Bronchial epithelial cell (primary cell): ENCODE data around the gene CEACAM4. TPM values are rescaled to one million over a fixed set of nuclear protein-coding genes. Genes with fewer than 3 reads are reported as not detected.

Experiments
- DNase-seq: peaks from one replicate; pipeline ENCODE4 v3.0.0-alpha.2; 2010; ENCODE audit warnings: low read depth
- FAIRE-seq: peaks from 2 replicates; lab custom pipeline; 2011; peaks lifted over from hg19 to GRCh38; lab: Jason Lieb, UNC
- H3K27me3 ChIP-seq: 2 replicates; pipeline ENCODE4 v1.5.1; 2011; ENCODE audit warnings: low read length; ENCODE audit not compliant: control insufficient read depth, insufficient read depth
- H3K36me3 ChIP-seq: 2 replicates; pipeline ENCODE4 v1.5.1; 2011; ENCODE audit warnings: low read length; ENCODE audit not compliant: control insufficient read depth, insufficient read depth
- H3K4me3 ChIP-seq: 2 replicates; pipeline ENCODE4 v1.5.1; 2011; ENCODE audit warnings: mild to moderate bottlenecking, low read depth, low read length, control low read depth
- total RNA-seq: library from RNA; depleted of rRNA; stranded (reverse); fragments of >200 nt; gene quantifications from 2 replicates; pipeline ENCODE4 v1.2.1, GENCODE V29; 2014
- TF ChIP-seq, protein P1 (sequence below): IDR thresholded peaks from 2 replicates; pipeline ENCODE4 v1.5.1; 2011; ENCODE audit warnings: mild to moderate bottlenecking, moderate library complexity, low read length, control low read depth, inconsistent platforms; ENCODE audit not compliant: insufficient read depth, severe bottlenecking

The CEACAM4 gene
- total RNA-seq, 1 donor from 2014 or later = not detected

DNA sequence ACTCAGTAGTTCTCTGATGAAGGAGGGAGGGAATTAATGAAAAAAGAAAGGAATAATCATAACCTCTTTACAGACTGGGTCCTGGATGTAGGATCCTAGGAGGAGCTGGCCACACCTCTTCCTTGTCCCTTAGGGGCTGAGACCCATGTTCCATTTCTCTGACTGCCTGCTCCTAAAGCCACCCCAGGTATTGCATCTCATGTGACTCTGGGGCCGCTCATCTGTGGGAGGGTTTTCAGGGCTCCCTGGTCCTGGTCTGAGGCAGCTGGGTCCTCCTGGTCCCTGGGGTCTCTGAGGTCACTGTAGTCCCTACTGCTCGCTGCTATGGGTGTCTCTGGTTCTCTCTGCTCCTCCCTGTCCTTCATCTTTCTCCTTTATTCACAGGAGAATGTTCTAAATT lies 48.0 kb downstream of the CEACAM4 start:
- FAIRE-seq = no peak

DNA sequence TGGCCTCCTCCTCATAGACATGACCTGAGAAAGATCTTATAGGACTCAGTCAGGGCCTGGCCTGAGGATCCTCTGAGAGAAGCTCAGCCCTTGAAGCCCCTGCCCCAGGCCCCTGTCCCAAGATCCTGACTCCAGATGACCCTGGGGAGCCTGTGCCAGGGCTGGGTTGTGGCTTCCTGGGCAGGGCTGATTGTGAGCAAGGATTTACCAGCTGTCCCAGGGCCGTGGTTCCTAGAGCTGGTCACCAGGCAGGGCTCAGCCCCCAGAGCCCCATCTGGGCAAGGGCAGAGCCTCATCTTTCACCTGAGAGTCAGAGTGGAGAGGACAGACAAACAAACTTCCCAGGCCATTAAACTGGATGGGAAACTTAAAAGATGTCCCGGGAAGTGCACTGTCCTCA lies 49.0 kb downstream of the CEACAM4 start:
- Histone ChIP-seq H3K4me3 (no peak overlapping the region), H3K36me3 (no peaks in the 10 kb centered on the region), H3K27me3 (no peaks in the 10 kb centered on the region)
- TF ChIP-seq, protein P1, sequence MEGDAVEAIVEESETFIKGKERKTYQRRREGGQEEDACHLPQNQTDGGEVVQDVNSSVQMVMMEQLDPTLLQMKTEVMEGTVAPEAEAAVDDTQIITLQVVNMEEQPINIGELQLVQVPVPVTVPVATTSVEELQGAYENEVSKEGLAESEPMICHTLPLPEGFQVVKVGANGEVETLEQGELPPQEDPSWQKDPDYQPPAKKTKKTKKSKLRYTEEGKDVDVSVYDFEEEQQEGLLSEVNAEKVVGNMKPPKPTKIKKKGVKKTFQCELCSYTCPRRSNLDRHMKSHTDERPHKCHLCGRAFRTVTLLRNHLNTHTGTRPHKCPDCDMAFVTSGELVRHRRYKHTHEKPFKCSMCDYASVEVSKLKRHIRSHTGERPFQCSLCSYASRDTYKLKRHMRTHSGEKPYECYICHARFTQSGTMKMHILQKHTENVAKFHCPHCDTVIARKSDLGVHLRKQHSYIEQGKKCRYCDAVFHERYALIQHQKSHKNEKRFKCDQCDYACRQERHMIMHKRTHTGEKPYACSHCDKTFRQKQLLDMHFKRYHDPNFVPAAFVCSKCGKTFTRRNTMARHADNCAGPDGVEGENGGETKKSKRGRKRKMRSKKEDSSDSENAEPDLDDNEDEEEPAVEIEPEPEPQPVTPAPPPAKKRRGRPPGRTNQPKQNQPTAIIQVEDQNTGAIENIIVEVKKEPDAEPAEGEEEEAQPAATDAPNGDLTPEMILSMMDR = no peak
- DNase-seq (no peak), FAIRE-seq (no peak)

More for the DNA sequence above, 48.0 kb downstream of the CEACAM4 start:
- Histone ChIP-seq H3K4me3 (no peak overlapping the region), H3K27me3 (no peaks in the 10 kb centered on the region), H3K36me3 (no peaks in the 10 kb centered on the region)
- TF ChIP-seq, protein P1 = no peak
- no peak for DNase-seq

DNA sequence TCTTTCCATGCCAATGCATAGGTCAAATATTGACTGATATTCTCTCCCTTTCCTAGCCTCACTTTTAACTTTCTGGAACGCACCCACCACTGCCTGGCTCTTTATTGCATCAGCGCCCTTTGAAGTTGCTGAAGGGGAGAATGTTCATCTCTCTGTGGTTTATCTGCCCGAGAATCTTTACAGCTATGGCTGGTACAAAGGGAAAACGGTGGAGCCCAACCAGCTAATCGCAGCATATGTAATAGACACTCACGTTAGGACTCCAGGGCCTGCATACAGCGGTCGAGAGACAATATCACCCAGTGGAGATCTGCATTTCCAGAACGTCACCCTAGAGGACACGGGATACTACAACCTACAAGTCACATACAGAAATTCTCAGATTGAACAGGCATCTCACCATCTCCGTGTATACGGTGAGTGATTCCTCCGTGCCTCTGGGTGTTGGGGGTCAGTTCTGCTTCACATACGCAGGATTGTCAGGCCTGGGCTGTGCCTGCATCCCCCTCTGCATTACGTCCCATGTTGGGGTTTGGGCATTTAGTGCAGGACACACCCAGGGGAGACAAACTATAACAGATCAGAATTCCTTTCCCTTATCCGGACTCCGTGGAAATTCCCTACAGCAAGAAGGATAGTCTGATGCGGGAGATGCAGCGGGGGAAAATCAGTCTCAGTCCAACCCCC lies 49.6 kb downstream of the CEACAM4 start:
- no peak overlapping the region for H3K4me3 ChIP-seq
- DNase-seq (no peak), FAIRE-seq (peak; percentile 81)
- H3K36me3 ChIP-seq = no peaks in the 10 kb centered on the region
- TF ChIP-seq, protein P1 = no peak
- peaks cover under 1% of the 10 kb centered on the region for H3K27me3 ChIP-seq

DNA sequence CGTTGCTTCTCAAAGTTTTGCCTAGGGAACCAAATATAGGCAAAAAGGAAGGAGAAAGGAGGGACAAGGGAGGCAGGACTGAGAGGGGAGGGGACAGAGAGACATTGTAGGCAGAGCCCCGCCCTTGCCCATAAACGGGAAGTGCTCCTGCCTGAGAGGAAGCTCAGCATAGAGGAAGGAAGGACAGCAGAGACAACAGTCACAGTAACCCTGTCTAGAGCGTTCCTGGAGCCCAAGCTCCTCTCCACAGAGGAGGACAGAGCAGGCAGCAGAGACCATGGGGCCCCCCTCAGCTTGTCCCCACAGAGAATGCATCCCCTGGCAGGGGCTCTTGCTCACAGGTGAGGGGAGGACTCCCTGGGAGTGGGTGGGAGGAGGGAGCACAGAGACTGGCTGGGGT lies 50.9 kb downstream of the CEACAM4 start, which contains the start of gene CEACAM21:
TSS of gene CEACAM21 (plus strand) at position 169 of the 400 bp plus-strand sequence. CDS start at position 278, 109 bp downstream.
- DNase-seq = no peak
- no peak for FAIRE-seq
- Histone ChIP-seq H3K27me3 (peaks cover 2% of the 10 kb centered on the region), H3K4me3 (no peak within 1 kb of the TSS), H3K36me3 (no peaks in the 10 kb centered on the region)
- TF ChIP-seq, protein P1 = no peak

DNA sequence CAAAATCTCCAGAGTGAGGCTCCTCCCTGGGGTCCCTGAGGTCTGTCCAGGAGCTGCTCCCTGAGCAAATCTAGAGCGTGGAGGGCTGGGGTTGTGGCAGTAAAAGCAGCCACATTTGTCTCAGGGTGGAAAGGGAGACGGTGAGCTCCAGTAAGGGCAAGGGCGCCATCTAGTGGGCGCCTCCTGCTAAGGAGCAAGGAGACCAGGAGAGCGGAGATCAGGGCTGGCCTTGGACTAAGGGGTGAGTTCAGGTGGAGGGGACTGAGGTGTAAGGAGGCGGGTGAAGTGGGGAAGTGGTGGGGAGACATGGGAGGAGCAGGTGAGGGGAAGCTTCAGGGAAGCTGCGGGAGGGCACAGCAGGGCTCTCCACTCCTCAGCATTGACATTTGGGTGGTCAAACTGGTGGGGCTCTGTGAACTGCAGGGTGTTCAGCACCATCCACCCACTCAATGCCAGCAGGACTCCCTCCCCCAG lies 56.2 kb downstream of the CEACAM4 start:
- H3K36me3 ChIP-seq = no peaks in the 10 kb centered on the region
- FAIRE-seq (peak; percentile 73), DNase-seq (peak; percentile 47)
- H3K4me3 ChIP-seq = no peak overlapping the region
- TF ChIP-seq, protein P1 = peak; percentile 92
- H3K27me3 ChIP-seq = peaks cover 6% of the 10 kb centered on the region
